ENCODE results near the gene PATZ1. TPM values are rescaled to one million over a fixed set of nuclear protein-coding genes. Genes with fewer than 3 reads are reported as not detected.
A peak's percentile ranks its signal among the peaks of the same experiment; 100 is the strongest.

Gene PATZ1, protein sequence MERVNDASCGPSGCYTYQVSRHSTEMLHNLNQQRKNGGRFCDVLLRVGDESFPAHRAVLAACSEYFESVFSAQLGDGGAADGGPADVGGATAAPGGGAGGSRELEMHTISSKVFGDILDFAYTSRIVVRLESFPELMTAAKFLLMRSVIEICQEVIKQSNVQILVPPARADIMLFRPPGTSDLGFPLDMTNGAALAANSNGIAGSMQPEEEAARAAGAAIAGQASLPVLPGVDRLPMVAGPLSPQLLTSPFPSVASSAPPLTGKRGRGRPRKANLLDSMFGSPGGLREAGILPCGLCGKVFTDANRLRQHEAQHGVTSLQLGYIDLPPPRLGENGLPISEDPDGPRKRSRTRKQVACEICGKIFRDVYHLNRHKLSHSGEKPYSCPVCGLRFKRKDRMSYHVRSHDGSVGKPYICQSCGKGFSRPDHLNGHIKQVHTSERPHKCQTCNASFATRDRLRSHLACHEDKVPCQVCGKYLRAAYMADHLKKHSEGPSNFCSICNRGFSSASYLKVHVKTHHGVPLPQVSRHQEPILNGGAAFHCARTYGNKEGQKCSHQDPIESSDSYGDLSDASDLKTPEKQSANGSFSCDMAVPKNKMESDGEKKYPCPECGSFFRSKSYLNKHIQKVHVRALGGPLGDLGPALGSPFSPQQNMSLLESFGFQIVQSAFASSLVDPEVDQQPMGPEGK
- 22.9 and 23.7 TPM in 2 replicates for total RNA-seq
- polyA plus RNA-seq = 19.7 and 20.5 TPM in 2 replicates
- 14.7 and 14.8 TPM in 2 replicates for polyA plus RNA-seq (2011; cell fraction: cytosol; rRNA removed)
- polyA plus RNA-seq (2011; cell fraction: nucleus; rRNA removed) = 21.5 and 24.5 TPM in 2 replicates
- 14.9 TPM in 2 replicates for polyA plus RNA-seq (2012)
- 30.2 TPM in 2 replicates for polyA minus RNA-seq
- 20.6 TPM for polyA minus RNA-seq (2011; cell fraction: cytosol; rRNA and poly(A)+ RNA removed)
- polyA minus RNA-seq (2011; cell fraction: nucleus; rRNA and poly(A)+ RNA removed) = 15.8 and 20.4 TPM in 2 replicates
- Bru-seq, nascent RNA = percentile 62 among the genes with signal in this experiment
- percentile 55 among the genes with signal in this experiment for BruChase-seq, experiment 1, labeled RNA remaining after a 6-hour chase
- BruChase-seq, experiment 2, labeled RNA remaining after a 2-hour chase = percentile 71 among the genes with signal in this experiment
- long read RNA-seq, transcript PATZ1-203 (4 exons, 3,638 nt) = major isoform, 7 of 22 reads
- long read RNA-seq, transcript PATZ1-201 (3 exons, 2,516 nt) = minor isoform, 6 of 22 reads
- long read RNA-seq, partial matches to known transcripts = 8 of 22 reads
- long read RNA-seq, other reads (novel, unspliced or antisense) = 0 of 22 reads

DNA sequence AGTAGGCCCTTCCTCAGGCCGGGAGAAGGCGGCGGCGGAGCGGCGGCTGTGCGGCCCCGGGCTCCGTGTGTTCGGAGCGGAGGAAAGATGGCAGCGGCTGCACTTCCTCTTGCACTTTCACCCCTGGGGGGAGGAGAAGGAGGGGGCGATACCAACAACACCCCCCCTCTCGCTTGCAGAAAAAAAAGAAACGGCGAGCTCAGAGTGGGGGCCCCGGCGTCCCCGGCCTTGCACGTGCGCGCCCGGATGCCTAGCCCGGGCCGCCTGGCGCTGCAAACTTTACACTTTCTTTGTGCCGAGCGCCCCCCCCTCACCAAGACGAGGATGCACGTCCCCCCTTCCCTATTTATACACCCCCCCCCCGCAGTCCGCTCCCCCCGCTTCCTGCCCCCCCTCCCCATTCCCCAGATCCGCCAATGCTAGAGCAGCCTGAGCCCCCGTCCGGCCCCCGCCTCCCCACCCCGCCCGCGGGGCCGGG lies at the start of gene PATZ1:
PATZ1 (minus strand) TSS at position 92 of the 478 bp plus-strand sequence. CDS start 744 bp downstream, outside the sequence.
- FAIRE-seq = peak; percentile 55
- peaks cover 19% of the 10 kb centered on the region for H3K79me2 ChIP-seq (ENCODE audit: control insufficient read depth, insufficient read depth, low read length)
- H3K4me3 ChIP-seq (replicated peaks in 1 of 3; ENCODE audit: insufficient read depth in 1 of 3, low read depth in 1 of 3, low read length in 3 of 3) = peak within 1 kb of the TSS; percentile 54 to 75 (median 67)
- intact Hi-C loops (cut with micrococcal nuclease) = loop anchor here (2.0 kb wide), 1 partner anchor 285 kb away; no protein-coding TSS in a partner anchor
- TF ChIP-seq POLR2A (IDR thresholded peaks at IDR 0.05; ENCODE audit: low read depth, low read length) = peak; percentile 46
- TF ChIP-seq POLR2AphosphoS5 (IDR thresholded peaks at IDR 0.05; ENCODE audit: insufficient read depth, low read depth, low read length) = peak; percentile 52
- TF ChIP-seq MYC (IDR thresholded peaks at IDR 0.05; ENCODE audit: low read depth, low read length) = no peak
- peaks cover 39% of the 10 kb centered on the region for H3K4me1 ChIP-seq (ENCODE audit: control insufficient read depth, extremely low read depth, insufficient read depth, low read length)
- H3K9me3 ChIP-seq (replicated peaks; ENCODE audit: control insufficient read depth, insufficient read depth, low read length) = no peaks in the 10 kb centered on the region
- H2AFZ ChIP-seq (ENCODE audit: low read depth, low read length) = peak within 1 kb of the TSS; percentile 69
- peaks cover 4 to 6% of the 10 kb centered on the region in 2 experiments for H3K36me3 ChIP-seq (ENCODE audit: control insufficient read depth in 2 of 2, extremely low read depth in 1 of 2, insufficient read depth in 2 of 2, low read length in 2 of 2)
- H3K4me2 ChIP-seq (ENCODE audit: insufficient read depth, low read length) = peak within 1 kb of the TSS; percentile 82
- dilution Hi-C loops (cut with MboI; ENCODE audit: extremely low pct_ligation_motif_present, low sequenced_read_pairs) = no loop called here
- no peaks in the 10 kb centered on the region for H4K20me1 ChIP-seq (replicated peaks; ENCODE audit: control insufficient read depth, extremely low read depth, insufficient read depth, low read length)
- DNase-seq (ENCODE audit: low read depth, low spot score) = peak; percentile 71
- ChIA-PET POLR2A (no interaction called here), CTCF (interaction anchor here (0.7 to 2.6 kb wide), 7 partner anchors 9 to 53 kb away, joined by 3 to 9 read pairs (median 4); partner anchors contain the start of genes DRG1 and PIK3IP1)
- no TSS peak for BruUV-seq (replicated peaks)
- H3K27ac ChIP-seq (ENCODE audit: insufficient read depth, low read depth, low read length) = peak within 1 kb of the TSS; percentile 63
- H3K27me3 ChIP-seq (ENCODE audit: control insufficient read depth in 2 of 2, insufficient read depth in 2 of 2, low read length in 2 of 2) = no peaks in the 10 kb centered on the region
- peak within 1 kb of the TSS; percentile 79 for H3K9ac ChIP-seq (replicated peaks; ENCODE audit: extremely low read depth, insufficient read depth, low read length)
- no peaks in the 10 kb centered on the region for H3K9me1 ChIP-seq (replicated peaks; ENCODE audit: control insufficient read depth, extremely low read depth, insufficient read depth, low read length)
